UCSD-AML1 (cell line): ENCODE data around the gene PLAC9.

Experiments
- DNase-seq: peaks from one replicate; lab custom pipeline; 2025; ENCODE audit not compliant: unreplicated experiment; lab: John Stamatoyannopoulos, UW

PLAC9 gene

DNA sequence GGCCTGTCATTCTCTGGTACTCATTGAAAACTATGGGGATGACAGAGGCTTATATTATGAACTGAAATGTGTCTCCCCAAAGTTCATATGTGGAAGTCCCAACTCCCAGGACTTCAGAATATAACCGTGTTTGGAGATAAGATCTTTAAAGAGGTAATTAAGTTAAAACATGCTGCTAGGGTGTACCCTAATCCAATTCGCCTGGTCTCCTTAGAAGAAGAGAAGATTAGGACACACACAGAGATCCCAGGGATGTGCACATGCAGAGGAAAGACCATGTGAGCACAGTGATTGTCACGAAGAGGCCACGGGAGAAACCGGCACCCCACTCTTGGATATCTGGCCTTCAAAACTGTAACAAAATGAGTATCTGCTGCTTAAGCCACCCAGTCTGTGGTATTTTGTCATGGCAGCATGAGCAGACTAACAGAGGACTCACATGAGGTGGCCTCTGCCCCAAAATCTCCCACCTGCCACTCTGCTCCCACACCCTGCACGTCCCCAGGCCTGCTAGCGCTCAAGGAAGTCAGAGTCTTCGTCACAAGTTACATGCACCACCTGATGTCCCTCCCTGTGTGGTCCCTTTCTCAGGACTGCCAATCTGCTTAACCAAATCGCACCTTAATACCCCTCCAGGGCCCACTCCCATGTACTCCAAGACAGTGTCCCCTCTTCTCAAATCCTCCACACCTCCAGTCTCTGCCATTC lies 26.8 kb downstream of the PLAC9 start:
- DNase-seq = no peak

GRCh38 chr10:80160361-80161320 lies 28.1 kb downstream of the PLAC9 start:
- no peak for DNase-seq

- no peak for DNase-seq
Observed at GRCh38 chr10:80161321-80162083, 29.0 kb downstream of the PLAC9 start.

GRCh38 chr10:80163741-80164341 lies 31.3 kb downstream of the PLAC9 start:
- no peak for DNase-seq

DNA sequence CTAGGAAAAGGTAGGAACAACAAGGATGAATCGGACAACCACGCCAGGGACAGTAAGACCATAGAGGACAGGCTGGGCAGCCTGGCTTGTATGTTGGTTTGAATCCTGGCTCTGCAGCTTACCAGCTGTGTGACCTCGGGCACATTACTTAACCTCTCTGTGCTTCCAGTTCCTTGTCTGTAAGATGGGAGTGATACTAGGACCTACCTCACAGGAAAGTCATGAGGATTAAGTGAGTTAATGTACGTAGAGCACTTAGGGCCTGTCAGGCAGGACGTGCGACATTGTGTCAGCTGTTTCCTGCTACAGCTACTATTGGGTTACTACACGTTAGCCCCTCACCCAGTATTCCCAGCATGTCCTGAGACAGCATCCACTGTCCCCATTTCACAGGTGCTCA lies 32.1 kb downstream of the PLAC9 start:
- no peak for DNase-seq

GRCh38 chr10:80165173-80165572 lies 32.6 kb downstream of the PLAC9 start:
- DNase-seq = no peak

DNA sequence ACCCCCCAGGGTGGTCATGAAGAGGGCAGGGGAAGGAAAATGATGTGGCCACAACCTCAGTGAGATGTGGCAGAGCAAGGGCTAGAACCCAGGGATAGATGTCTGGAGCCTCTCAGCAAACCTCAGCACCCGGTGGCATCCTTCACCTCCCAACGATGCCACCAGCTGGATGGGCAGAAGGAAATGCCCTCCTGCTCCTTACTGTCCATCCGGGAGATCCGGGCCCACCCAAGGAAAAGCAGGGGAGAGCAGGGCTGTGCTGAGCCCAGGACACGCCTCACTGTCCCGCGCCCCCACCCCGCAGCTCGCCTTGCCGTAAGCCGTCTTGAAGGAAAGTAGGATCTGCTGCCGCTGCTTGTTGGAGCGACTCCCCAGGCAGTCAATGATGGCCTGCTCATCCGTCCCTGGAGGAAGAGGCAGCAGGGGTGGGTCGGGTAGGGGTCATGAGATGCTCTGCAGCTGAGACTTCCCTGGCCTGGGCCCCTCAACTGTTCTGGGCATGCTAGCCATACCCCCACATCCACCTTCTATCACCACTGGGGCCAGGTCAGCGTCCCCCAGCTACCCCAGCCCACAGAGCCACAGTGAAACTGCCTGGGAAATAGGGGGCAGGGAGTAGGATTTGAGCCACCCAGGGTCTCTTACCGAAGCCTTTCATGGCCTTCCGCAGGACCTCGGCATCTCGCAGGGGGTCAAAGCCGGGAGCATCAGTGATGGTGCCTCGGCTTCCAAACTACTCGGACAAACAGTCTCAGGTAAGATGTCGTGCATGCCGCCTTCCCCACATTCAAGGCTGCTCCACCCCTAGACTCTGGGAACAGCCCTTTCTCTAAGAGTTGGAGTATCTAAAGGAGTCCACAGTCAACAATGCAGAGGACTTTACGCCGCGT lies 34.3 kb downstream of the PLAC9 start:
- no peak for DNase-seq

DNA sequence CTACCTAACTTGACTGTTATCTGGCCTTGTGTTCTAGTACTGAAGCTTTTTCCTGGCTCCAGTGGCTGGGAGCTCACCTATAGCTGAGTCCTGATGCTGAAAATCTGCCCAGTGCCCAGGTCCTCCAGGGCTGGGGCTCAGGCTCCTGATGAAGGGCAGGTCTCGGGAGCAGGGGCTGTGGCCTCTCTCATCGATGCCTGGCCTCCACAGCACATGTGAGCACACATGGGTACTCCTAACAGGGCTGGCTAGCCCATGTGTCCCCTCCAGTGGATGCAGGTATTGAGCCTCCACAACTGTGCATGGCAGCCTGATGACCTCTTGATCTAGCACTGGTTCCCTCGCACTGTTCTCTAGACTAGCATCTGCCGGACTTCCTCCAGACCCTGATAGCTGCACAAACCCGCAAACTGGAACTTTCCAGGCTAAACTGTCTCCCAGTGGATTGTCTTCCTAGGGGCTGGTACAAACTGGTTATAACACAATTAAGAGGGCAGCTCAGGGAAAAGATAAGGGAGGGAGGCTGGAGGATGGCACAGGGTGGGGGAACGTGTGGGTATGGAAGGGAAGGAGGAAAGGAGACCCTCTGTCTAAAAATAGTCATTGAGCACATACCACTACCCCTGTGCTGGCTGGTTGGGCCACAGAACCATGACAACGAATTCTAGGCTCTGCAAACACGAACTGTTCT lies 35.1 kb downstream of the PLAC9 start:
- DNase-seq = no peak

DNA sequence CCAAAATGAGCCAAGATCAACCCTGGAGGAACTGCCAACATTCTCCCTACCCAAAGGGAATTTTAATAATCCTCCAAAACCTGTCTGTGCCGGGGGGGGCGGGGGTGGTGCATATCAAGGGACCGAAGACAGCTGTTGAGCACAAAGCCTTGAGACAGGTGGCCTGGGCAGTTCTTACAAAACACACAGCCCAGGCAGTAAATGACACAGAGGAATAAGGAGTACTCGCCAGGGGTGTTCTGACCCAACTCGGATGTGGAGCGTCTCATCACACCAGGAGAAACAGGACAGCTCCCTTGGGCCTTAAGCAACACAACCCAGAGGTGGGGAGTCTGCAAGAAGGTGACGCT lies 35.6 kb downstream of the PLAC9 start:
- no peak for DNase-seq

GRCh38 chr10:80168679-80169380 lies 36.3 kb downstream of the PLAC9 start:
- no peak for DNase-seq

DNA sequence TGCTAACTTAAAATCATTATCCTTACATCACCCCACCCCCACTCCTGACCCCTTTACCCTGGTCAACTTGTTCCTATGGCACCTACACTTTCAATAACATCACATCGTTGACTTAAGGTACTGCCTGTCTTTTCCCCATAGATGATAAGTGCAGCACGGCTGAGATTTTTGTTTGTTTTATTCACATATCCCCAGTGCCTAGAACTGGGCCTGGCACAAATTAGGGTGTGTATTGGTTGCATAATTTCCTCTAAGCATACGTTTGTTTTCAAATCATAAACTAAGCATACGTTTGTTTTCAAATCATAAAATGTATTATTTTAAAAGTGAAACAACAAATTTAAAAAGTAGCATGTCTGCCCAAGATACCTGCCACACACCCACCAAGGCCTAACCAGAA lies 37.5 kb downstream of the PLAC9 start:
- DNase-seq = no peak

DNA sequence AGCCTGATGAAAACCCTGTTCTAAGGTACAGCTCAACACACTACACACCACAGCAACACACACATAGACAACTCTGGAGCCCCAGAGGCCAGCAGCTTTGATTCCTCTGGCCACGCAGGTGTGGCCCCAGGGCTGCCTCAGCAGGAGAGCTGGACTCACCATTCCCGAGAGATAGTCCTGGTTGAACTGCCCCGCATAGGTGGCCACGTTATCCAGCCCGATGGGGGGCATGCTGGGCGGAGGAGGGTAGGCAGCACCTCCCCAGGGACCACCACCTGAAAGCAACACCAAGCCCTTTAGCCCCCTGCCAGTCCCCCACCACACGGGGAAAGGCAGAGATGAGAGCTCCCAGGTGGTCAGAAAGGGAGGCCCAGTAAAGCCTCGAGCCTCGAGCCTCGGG lies 38.1 kb downstream of the PLAC9 start:
- no peak for DNase-seq

DNA sequence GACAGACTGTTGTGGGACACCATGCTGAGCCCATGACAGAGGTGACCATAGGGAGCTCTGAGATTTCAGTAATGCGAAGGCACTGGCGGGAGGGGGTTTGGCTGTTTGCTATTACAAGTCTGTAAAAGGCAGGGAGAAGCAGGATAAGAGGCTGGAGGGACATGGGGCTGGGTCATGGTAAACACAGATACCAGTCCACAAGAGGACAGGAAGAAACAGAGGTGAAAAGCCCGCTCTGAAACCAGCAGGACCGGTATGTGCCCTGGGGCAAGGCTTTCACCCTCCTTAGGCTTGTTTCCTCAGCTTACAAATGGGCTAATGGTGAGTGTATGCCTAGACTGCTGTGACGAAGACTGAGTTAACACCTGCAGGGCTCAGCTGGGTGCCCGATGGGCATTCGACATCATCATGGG lies 38.7 kb downstream of the PLAC9 start:
- no peak for DNase-seq

- no peak for DNase-seq
Observed at GRCh38 chr10:80172896-80173295, 40.4 kb downstream of the PLAC9 start.

DNA sequence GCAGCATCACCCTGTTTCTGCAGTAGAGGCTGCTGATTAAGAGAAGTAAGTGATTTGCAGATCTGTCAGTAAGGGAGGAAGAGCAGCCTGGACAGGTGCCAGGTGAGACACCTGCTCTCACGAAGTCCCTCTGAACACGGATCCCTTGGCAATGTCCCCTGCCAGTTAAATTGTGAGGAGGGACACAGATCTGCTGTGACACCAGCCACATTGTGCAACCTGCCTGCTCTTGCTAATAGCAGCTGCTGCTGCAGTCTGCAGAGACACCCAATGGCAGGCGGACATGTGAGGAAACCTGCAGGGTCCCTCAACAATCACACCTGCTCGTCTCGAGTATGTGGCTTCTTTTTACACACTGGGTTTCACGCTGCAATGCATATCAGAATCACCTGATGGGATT lies 40.9 kb downstream of the PLAC9 start:
- DNase-seq = no peak

GRCh38 chr10:80174641-80175395 lies 42.3 kb downstream of the PLAC9 start:
- no peak for DNase-seq

- no peak for DNase-seq
Observed at GRCh38 chr10:80176526-80176925, 44.0 kb downstream of the PLAC9 start.
